ENCODE measurements around the gene OMP.

OMP gene

GRCh38 chr11:77129842-77130756, 27.5 kb downstream of the OMP start:
- DNase-seq (no peak), ATAC-seq (replicated peaks) (no peak)
- H3K27me3 Mint-ChIP-seq = peaks cover 4 to 21% of the 10 kb centered on the region in 2 donors
- no peaks in the 10 kb centered on the region for H3K36me3 Mint-ChIP-seq (ENCODE audit: insufficient read depth)
- no peaks in the 10 kb centered on the region for H3K9me3 Mint-ChIP-seq
- peaks cover 10 to 13% of the 10 kb centered on the region in 2 donors for H3K4me1 Mint-ChIP-seq (ENCODE audit: low read depth in 2 of 2)
- no peak overlapping the region for H3K4me3 Mint-ChIP-seq
- no peak overlapping the region for H3K27ac Mint-ChIP-seq

- H3K36me3 Mint-ChIP-seq (ENCODE audit: insufficient read depth) = no peaks in the 10 kb centered on the region
- H3K27me3 Mint-ChIP-seq = peaks cover 4 to 20% of the 10 kb centered on the region in 2 donors
- no peak overlapping the region for H3K4me3 Mint-ChIP-seq
Observed at GRCh38 chr11:77130763-77131513, 28.3 kb downstream of the OMP start.

GRCh38 chr11:77131560-77131959, 28.9 kb downstream of the OMP start:
- no peak overlapping the region for H3K4me3 Mint-ChIP-seq
- H3K4me1 Mint-ChIP-seq (ENCODE audit: low read depth in 2 of 2) = peaks cover 10% of the 10 kb centered on the region in 2 donors
- ATAC-seq (replicated peaks) (no peak), DNase-seq (no peak)
- no peaks in the 10 kb centered on the region for H3K36me3 Mint-ChIP-seq (ENCODE audit: insufficient read depth)
- H3K9me3 Mint-ChIP-seq = no peaks in the 10 kb centered on the region
- peak overlapping the region in 1 of 2 donors; percentile 75 for H3K27ac Mint-ChIP-seq
- peaks cover 0 to 15% of the 10 kb centered on the region in 2 donors for H3K27me3 Mint-ChIP-seq

More at GRCh38 chr11:77130763-77131513, 28.3 kb downstream of the OMP start:
- peak overlapping the region in 1 of 2 donors; percentile 75 for H3K27ac Mint-ChIP-seq
- H3K4me1 Mint-ChIP-seq (ENCODE audit: low read depth in 2 of 2) = peaks cover 10 to 13% of the 10 kb centered on the region in 2 donors
- DNase-seq = no peak
- no peaks in the 10 kb centered on the region for H3K9me3 Mint-ChIP-seq
- ATAC-seq (replicated peaks) = no peak

- DNase-seq (no peak), ATAC-seq (replicated peaks) (no peak)
- Mint-ChIP-seq H3K36me3 (ENCODE audit: insufficient read depth) (no peaks in the 10 kb centered on the region), H3K9me3 (no peaks in the 10 kb centered on the region), H3K27ac (no peak overlapping the region), H3K4me1 (ENCODE audit: low read depth in 2 of 2) (peaks cover 0 to 2% of the 10 kb centered on the region in 2 donors), H3K27me3 (peaks cover 0 to 31% of the 10 kb centered on the region in 2 donors), H3K4me3 (no peak overlapping the region)
Observed at GRCh38 chr11:77135069-77135468, 32.4 kb downstream of the OMP start.

GRCh38 chr11:77136074-77136473, 33.4 kb downstream of the OMP start:
- H3K4me1 Mint-ChIP-seq (ENCODE audit: low read depth in 2 of 2) = peaks cover 0 to 2% of the 10 kb centered on the region in 2 donors
- no peak overlapping the region for H3K4me3 Mint-ChIP-seq
- no peak overlapping the region for H3K27ac Mint-ChIP-seq
- H3K27me3 Mint-ChIP-seq = peaks cover 0 to 32% of the 10 kb centered on the region in 2 donors
- no peaks in the 10 kb centered on the region for H3K9me3 Mint-ChIP-seq
- H3K36me3 Mint-ChIP-seq (ENCODE audit: insufficient read depth) = no peaks in the 10 kb centered on the region
- no peak for ATAC-seq (replicated peaks)
- DNase-seq = no peak

- Mint-ChIP-seq H3K4me1 (ENCODE audit: low read depth in 2 of 2) (peaks cover 3 to 7% of the 10 kb centered on the region in 2 donors), H3K27ac (no peak overlapping the region), H3K4me3 (no peak overlapping the region), H3K9me3 (no peaks in the 10 kb centered on the region), H3K27me3 (peaks cover 0 to 32% of the 10 kb centered on the region in 2 donors), H3K36me3 (ENCODE audit: insufficient read depth) (no peaks in the 10 kb centered on the region)
- no peak for ATAC-seq (replicated peaks)
- no peak for DNase-seq
Observed at GRCh38 chr11:77136784-77137420, 34.3 kb downstream of the OMP start.

- Mint-ChIP-seq H3K36me3 (ENCODE audit: insufficient read depth) (peaks cover 3% of the 10 kb centered on the region), H3K9me3 (no peaks in the 10 kb centered on the region), H3K4me1 (ENCODE audit: low read depth in 2 of 2) (peaks cover 8 to 12% of the 10 kb centered on the region in 2 donors), H3K27ac (no peak overlapping the region), H3K4me3 (no peak overlapping the region), H3K27me3 (peaks cover 0 to 32% of the 10 kb centered on the region in 2 donors)
- ATAC-seq (replicated peaks) = no peak
- DNase-seq = no peak
Observed at GRCh38 chr11:77137421-77137820, 34.8 kb downstream of the OMP start.

- peaks cover 0 to 32% of the 10 kb centered on the region in 2 donors for H3K27me3 Mint-ChIP-seq
- H3K4me3 Mint-ChIP-seq = no peak overlapping the region
- ATAC-seq (replicated peaks) = no peak
- H3K4me1 Mint-ChIP-seq (ENCODE audit: low read depth in 2 of 2) = peaks cover 12 to 18% of the 10 kb centered on the region in 2 donors
- H3K9me3 Mint-ChIP-seq = no peaks in the 10 kb centered on the region
- DNase-seq = no peak
- peaks cover 3% of the 10 kb centered on the region for H3K36me3 Mint-ChIP-seq (ENCODE audit: insufficient read depth)
- H3K27ac Mint-ChIP-seq = no peak overlapping the region
Observed at GRCh38 chr11:77138106-77138649, 35.5 kb downstream of the OMP start.

GRCh38 chr11:77139201-77139600, 36.6 kb downstream of the OMP start:
- peaks cover 0 to 32% of the 10 kb centered on the region in 2 donors for H3K27me3 Mint-ChIP-seq
- peaks cover 16 to 22% of the 10 kb centered on the region in 2 donors for H3K4me1 Mint-ChIP-seq (ENCODE audit: low read depth in 2 of 2)
- H3K27ac Mint-ChIP-seq = no peak overlapping the region
- ATAC-seq (replicated peaks) = no peak
- H3K9me3 Mint-ChIP-seq = no peaks in the 10 kb centered on the region
- no peak overlapping the region for H3K4me3 Mint-ChIP-seq
- no peak for DNase-seq
- H3K36me3 Mint-ChIP-seq (ENCODE audit: insufficient read depth) = peaks cover 3% of the 10 kb centered on the region

GRCh38 chr11:77140231-77140851, 37.7 kb downstream of the OMP start:
- ATAC-seq (replicated peaks) (no peak), DNase-seq (no peak)
- H3K27me3 Mint-ChIP-seq = peaks cover 0 to 32% of the 10 kb centered on the region in 2 donors
- no peak overlapping the region for H3K27ac Mint-ChIP-seq
- H3K4me3 Mint-ChIP-seq = no peak overlapping the region
- H3K36me3 Mint-ChIP-seq (ENCODE audit: insufficient read depth) = peaks cover 3% of the 10 kb centered on the region
- peaks cover 16 to 22% of the 10 kb centered on the region in 2 donors for H3K4me1 Mint-ChIP-seq (ENCODE audit: low read depth in 2 of 2)
- H3K9me3 Mint-ChIP-seq = no peaks in the 10 kb centered on the region

- Mint-ChIP-seq H3K36me3 (ENCODE audit: insufficient read depth) (peaks cover 3% of the 10 kb centered on the region), H3K27ac (no peak overlapping the region), H3K4me1 (ENCODE audit: low read depth in 2 of 2) (peaks cover 16 to 22% of the 10 kb centered on the region in 2 donors), H3K9me3 (no peaks in the 10 kb centered on the region), H3K4me3 (no peak overlapping the region), H3K27me3 (peaks cover 0 to 32% of the 10 kb centered on the region in 2 donors)
- DNase-seq (no peak), ATAC-seq (replicated peaks) (no peak)
Observed at GRCh38 chr11:77141034-77141433, 38.4 kb downstream of the OMP start.

GRCh38 chr11:77141475-77141874, 38.8 kb downstream of the OMP start:
- H3K9me3 Mint-ChIP-seq = no peaks in the 10 kb centered on the region
- peaks cover 0 to 30% of the 10 kb centered on the region in 2 donors for H3K27me3 Mint-ChIP-seq

More at GRCh38 chr11:77141475-77141874, 38.8 kb downstream of the OMP start:
- Mint-ChIP-seq H3K36me3 (ENCODE audit: insufficient read depth) (peaks cover 3% of the 10 kb centered on the region), H3K27ac (peak overlapping the region in 1 of 2 donors; percentile 47), H3K4me1 (ENCODE audit: low read depth in 2 of 2) (peaks cover 16 to 24% of the 10 kb centered on the region in 2 donors), H3K4me3 (no peak overlapping the region)
- ATAC-seq (replicated peaks) (no peak), DNase-seq (no peak)

All from effector memory CD8-positive, alpha-beta T cell (primary cell).